PC-9 (cell line): ENCODE results near the gene LRRC3C.

Experiments used
- EZH2 ChIP-seq: fragments of 200-600 bp; sonication (generic); IDR thresholded peaks from 2 replicates; pipeline ENCODE4 v1.8.0; 2017; ENCODE audit warnings: antibody characterized with exemption, low read depth
- TF ChIP-seq, protein P1 (sequence below): fragments of 200-600 bp; sonication (generic); conservative IDR thresholded peaks from 2 replicates; pipeline ENCODE4 v1.6.1; 2017; ENCODE audit warnings: mixed run types, antibody characterized with exemption, mild to moderate bottlenecking, moderate library complexity

GRCh38 chr17:39926588-39927100 lies 888 bp upstream of the LRRC3C start:
- no peak for TF ChIP-seq EZH2
- TF ChIP-seq, protein P1, sequence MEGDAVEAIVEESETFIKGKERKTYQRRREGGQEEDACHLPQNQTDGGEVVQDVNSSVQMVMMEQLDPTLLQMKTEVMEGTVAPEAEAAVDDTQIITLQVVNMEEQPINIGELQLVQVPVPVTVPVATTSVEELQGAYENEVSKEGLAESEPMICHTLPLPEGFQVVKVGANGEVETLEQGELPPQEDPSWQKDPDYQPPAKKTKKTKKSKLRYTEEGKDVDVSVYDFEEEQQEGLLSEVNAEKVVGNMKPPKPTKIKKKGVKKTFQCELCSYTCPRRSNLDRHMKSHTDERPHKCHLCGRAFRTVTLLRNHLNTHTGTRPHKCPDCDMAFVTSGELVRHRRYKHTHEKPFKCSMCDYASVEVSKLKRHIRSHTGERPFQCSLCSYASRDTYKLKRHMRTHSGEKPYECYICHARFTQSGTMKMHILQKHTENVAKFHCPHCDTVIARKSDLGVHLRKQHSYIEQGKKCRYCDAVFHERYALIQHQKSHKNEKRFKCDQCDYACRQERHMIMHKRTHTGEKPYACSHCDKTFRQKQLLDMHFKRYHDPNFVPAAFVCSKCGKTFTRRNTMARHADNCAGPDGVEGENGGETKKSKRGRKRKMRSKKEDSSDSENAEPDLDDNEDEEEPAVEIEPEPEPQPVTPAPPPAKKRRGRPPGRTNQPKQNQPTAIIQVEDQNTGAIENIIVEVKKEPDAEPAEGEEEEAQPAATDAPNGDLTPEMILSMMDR, result no peak
